ENCODE results near the gene THTPA. TPM values are rescaled to one million over a fixed set of nuclear protein-coding genes. Genes with fewer than 3 reads are reported as not detected.

Gene THTPA
- total RNA-seq, 1 experiment from 2014 or later = 20.0 TPM

- TF ChIP-seq ZNF532 (CRISPR knock-in tag; IDR thresholded peaks at IDR 0.05; ENCODE audit: borderline replicate concordance) (no peak), ZNF671 (CRISPR knock-in tag; IDR thresholded peaks at IDR 0.05) (no peak), CREM (CRISPR knock-in tag; IDR thresholded peaks at IDR 0.05) (no peak), NR2C2 (CRISPR knock-in tag; IDR thresholded peaks at IDR 0.05) (no peak), AR (CRISPR knock-in tag; IDR thresholded peaks at IDR 0.05) (no peak)
Observed at GRCh38 chr14:23577710-23578392, 21.8 kb downstream of the THTPA start (continued).

GRCh38 chr14:23578560-23579310 lies 22.7 kb downstream of the THTPA start, which contains the start of gene JPH4:
TSS of gene JPH4 (minus strand) at chr14:23578790. CDS start at chr14:23577453, 1,337 bp downstream.
- TF ChIP-seq PRDM15 (CRISPR knock-in tag; IDR thresholded peaks at IDR 0.05) (peak; percentile 95), RORB (CRISPR knock-in tag; IDR thresholded peaks at IDR 0.05) (no peak), OVOL2 (CRISPR knock-in tag; IDR thresholded peaks at IDR 0.05; ENCODE audit: borderline replicate concordance) (no peak), MAX (CRISPR knock-in tag; IDR thresholded peaks at IDR 0.05) (peak; percentile 15; the same call in 1 of the 2 replicates)
- peak; percentile 30 for ATAC-seq
- Mint-ChIP-seq H3K4me3 (peak within 1 kb of the TSS; percentile 73), H3K4me1 (peaks cover 23% of the 10 kb centered on the region), H3K9me3 (peaks cover 4% of the 10 kb centered on the region; the same call in 1 of the 2 replicates), H3K27ac (peak within 1 kb of the TSS; percentile 60; the same call in 1 of the 2 replicates), H3K36me3 (peaks cover 10% of the 10 kb centered on the region), H3K27me3 (ENCODE audit: low read depth) (peaks cover 36% of the 10 kb centered on the region)
- DNase-seq (ENCODE audit: low spot score) = peak; percentile 69
- ChIA-PET POLR2A (interaction anchor here (0.6 to 1.1 kb wide), 4 partner anchors 11 to 53 kb away, joined by 3 to 6 read pairs (median 3); partner anchors contain the start of gene AP1G2), CTCF (interaction anchor here (0.7 to 4.8 kb wide), 8 partner anchors 10 to 332 kb away, joined by 3 to 38 read pairs (median 8); no protein-coding TSS in a partner anchor)
